A673 (cell line): ENCODE measurements around the gene CFAP157.

Experiments used
- EZH2 ChIP-seq: fragments of 200-600 bp; sonication (generic); IDR thresholded peaks from 2 replicates; pipeline ENCODE4 v1.6.1; 2017; ENCODE audit warnings: borderline replicate concordance, low read depth, mild to moderate bottlenecking, mixed read lengths, antibody characterized with exemption, low read length; ENCODE audit not compliant: poor library complexity, severe bottlenecking
- TF ChIP-seq, protein P1 (sequence below): fragments of 300-800, 200-600 bp; sonication (generic); conservative IDR thresholded peaks from 2 replicates; pipeline ENCODE4 v1.5.1; 2017; ENCODE audit warnings: low read depth, mild to moderate bottlenecking, antibody characterized with exemption, low read length, moderate library complexity, mixed read lengths

DNA sequence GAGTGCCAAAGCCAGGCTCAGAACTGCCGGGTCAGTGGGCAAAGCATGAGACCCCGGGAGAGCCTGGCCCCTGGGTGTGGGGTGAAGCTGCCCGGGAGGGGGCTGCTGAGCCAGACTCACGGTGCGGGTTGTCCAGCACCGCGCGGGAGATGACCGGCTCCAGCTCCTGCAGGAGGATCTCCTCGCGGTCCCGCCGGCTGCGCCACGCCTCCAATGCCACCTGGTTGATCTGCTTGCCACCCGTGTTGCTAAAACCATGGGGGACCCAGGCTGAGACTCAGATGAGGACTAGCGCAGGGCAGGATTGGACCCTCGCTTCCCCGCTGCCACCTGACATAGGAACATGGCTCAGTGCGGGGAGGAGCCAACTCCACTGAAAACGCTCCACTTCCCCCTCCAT is 25.7 kb downstream of the CFAP157 start:
- TF ChIP-seq, protein P1, sequence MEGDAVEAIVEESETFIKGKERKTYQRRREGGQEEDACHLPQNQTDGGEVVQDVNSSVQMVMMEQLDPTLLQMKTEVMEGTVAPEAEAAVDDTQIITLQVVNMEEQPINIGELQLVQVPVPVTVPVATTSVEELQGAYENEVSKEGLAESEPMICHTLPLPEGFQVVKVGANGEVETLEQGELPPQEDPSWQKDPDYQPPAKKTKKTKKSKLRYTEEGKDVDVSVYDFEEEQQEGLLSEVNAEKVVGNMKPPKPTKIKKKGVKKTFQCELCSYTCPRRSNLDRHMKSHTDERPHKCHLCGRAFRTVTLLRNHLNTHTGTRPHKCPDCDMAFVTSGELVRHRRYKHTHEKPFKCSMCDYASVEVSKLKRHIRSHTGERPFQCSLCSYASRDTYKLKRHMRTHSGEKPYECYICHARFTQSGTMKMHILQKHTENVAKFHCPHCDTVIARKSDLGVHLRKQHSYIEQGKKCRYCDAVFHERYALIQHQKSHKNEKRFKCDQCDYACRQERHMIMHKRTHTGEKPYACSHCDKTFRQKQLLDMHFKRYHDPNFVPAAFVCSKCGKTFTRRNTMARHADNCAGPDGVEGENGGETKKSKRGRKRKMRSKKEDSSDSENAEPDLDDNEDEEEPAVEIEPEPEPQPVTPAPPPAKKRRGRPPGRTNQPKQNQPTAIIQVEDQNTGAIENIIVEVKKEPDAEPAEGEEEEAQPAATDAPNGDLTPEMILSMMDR: no peak
- no peak for TF ChIP-seq EZH2
